Subcutaneous abdominal adipose tissue (tissue), 5 donors: ENCODE measurements around the gene GALNT9.

ENCODE experiments used
- H3K27ac ChIP-seq: one replicate; pipeline ENCODE4 v1.7.0; 2013; ENCODE audit warnings: low read depth, mild to moderate bottlenecking, inconsistent platforms, low read length, moderate library complexity
- H3K27me3 ChIP-seq, 5 donors: one replicate each; pipeline ENCODE4 v1.7.0; 2013; ENCODE audit warnings: low read length in 5 of 5, inconsistent platforms in 1 of 5; ENCODE audit not compliant: control insufficient read depth in 5 of 5, insufficient read depth in 4 of 5
- H3K36me3 ChIP-seq, 5 donors: one replicate each; pipeline ENCODE4 v1.7.0; 2013; ENCODE audit warnings: low read length in 5 of 5; ENCODE audit not compliant: control insufficient read depth in 5 of 5, insufficient read depth in 5 of 5
- H3K4me1 ChIP-seq, 5 donors: one replicate each; pipeline ENCODE4 v1.7.0; 2013; ENCODE audit warnings: low read length in 5 of 5, mild to moderate bottlenecking in 3 of 5, moderate library complexity in 1 of 5; ENCODE audit not compliant: control insufficient read depth in 5 of 5, insufficient read depth in 5 of 5
- H3K4me3 ChIP-seq, 5 donors: one replicate each; pipeline ENCODE4 v1.7.0; 2013; ENCODE audit warnings: low read length in 5 of 5, low read depth in 1 of 5
- H3K9ac ChIP-seq, 5 donors: one replicate each; pipeline ENCODE4 v1.7.0; 2013; ENCODE audit warnings: low read length in 5 of 5, mild to moderate bottlenecking in 4 of 5, moderate library complexity in 3 of 5
- H3K9me3 ChIP-seq, 5 donors: one replicate each; pipeline ENCODE4 v1.7.0; 2013; ENCODE audit warnings: low read length in 5 of 5; ENCODE audit not compliant: control insufficient read depth in 5 of 5
- donor health status: healthy.
- donor health status: healthy.
- donor health status: healthy.
- donor health status: healthy.
- donor health status: healthy.

The GALNT9 gene

GRCh38 chr12:132314516-132315233 is 14.7 kb downstream of the GALNT9 start:
- Histone ChIP-seq H3K36me3 (no peaks in the 10 kb centered on the region), H3K9ac (no peak overlapping the region), H3K9me3 (peaks cover 8 to 34% (median 32%) of the 10 kb centered on the region in 5 donors)

DNA sequence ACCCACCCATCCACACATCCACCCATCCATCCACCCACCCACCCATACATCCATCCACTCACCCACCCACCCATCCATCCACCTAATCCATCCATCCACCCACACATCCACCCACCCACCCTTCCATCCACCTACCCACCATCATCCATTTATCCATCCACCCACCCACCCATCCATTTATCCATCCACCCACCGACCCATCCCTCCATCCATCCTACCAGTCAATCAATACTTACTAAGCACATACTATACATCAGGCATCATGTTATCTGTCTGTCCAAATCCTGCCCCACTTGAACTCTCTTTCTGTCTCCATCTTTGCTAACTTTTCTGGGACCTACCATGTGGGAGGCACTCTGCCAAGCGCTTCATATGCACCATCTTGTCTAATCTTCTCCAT is 15.4 kb downstream of the GALNT9 start:
- Histone ChIP-seq H3K9me3 (peaks cover 8 to 34% (median 32%) of the 10 kb centered on the region in 5 donors), H3K27me3 (peaks cover 14 to 32% (median 26%) of the 10 kb centered on the region in 5 donors), H3K36me3 (no peaks in the 10 kb centered on the region), H3K27ac (no peak overlapping the region), H3K9ac (no peak overlapping the region), H3K4me1 (peaks cover 0 to 2% (median 0%) of the 10 kb centered on the region in 5 donors), H3K4me3 (no peak overlapping the region)

More at GRCh38 chr12:132314516-132315233, 14.7 kb downstream of the GALNT9 start:
- peaks cover 0 to 2% (median 0%) of the 10 kb centered on the region in 5 donors for H3K4me1 ChIP-seq
- H3K27ac ChIP-seq: no peak overlapping the region
- H3K27me3 ChIP-seq: peaks cover 14 to 35% (median 30%) of the 10 kb centered on the region in 5 donors
- H3K4me3 ChIP-seq: no peak overlapping the region

DNA sequence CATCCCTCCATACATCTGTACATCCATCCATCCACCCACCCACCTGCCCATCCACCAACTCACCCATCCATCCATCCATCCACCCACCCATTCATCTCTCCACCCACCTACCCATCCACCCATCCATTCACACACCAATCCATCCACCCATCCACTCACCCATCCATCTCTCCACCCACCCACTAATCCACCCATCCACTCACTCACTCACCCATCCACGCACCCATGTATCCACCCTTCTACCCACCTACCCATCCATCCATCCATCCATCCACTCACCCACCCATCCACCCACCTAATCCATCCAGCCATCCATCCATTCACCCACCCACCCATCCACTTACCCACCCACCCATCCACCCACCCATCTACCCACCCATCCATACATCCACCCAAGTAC is 16.2 kb downstream of the GALNT9 start:
- H3K9me3 ChIP-seq: peaks cover 8 to 34% (median 32%) of the 10 kb centered on the region in 5 donors
- no peaks in the 10 kb centered on the region for H3K36me3 ChIP-seq
- H3K27me3 ChIP-seq: peaks cover 14 to 26% (median 21%) of the 10 kb centered on the region in 5 donors
- H3K4me1 ChIP-seq: no peaks in the 10 kb centered on the region
- no peak overlapping the region for H3K9ac ChIP-seq
- H3K4me3 ChIP-seq: no peak overlapping the region
- no peak overlapping the region for H3K27ac ChIP-seq

GRCh38 chr12:132312516-132312915 is 16.9 kb downstream of the GALNT9 start:
- Histone ChIP-seq H3K9ac (no peak overlapping the region), H3K36me3 (no peaks in the 10 kb centered on the region), H3K27ac (no peak overlapping the region), H3K27me3 (peaks cover 14 to 26% (median 24%) of the 10 kb centered on the region in 5 donors), H3K4me3 (peak overlapping the region in 1 of 5 donors; percentile 24), H3K4me1 (no peaks in the 10 kb centered on the region), H3K9me3 (peaks cover 8 to 34% (median 32%) of the 10 kb centered on the region in 5 donors)

GRCh38 chr12:132311201-132311915 is 18.0 kb downstream of the GALNT9 start:
- no peaks in the 10 kb centered on the region for H3K36me3 ChIP-seq
- H3K4me3 ChIP-seq: peak overlapping the region in 2 of 5 donors; percentile 25 to 42
- H3K9ac ChIP-seq: no peak overlapping the region
- no peaks in the 10 kb centered on the region for H3K4me1 ChIP-seq
- no peak overlapping the region for H3K27ac ChIP-seq
- peaks cover 8 to 34% (median 32%) of the 10 kb centered on the region in 5 donors for H3K9me3 ChIP-seq
- peaks cover 5 to 17% (median 14%) of the 10 kb centered on the region in 5 donors for H3K27me3 ChIP-seq

GRCh38 chr12:132310181-132311040 is 19.0 kb downstream of the GALNT9 start:
- H3K27ac ChIP-seq: no peak overlapping the region
- no peaks in the 10 kb centered on the region for H3K36me3 ChIP-seq
- H3K9ac ChIP-seq: no peak overlapping the region
- H3K27me3 ChIP-seq: peaks cover 0 to 14% (median 8%) of the 10 kb centered on the region in 5 donors
- H3K4me3 ChIP-seq: no peak overlapping the region
- no peaks in the 10 kb centered on the region for H3K4me1 ChIP-seq
- H3K9me3 ChIP-seq: peaks cover 8 to 34% (median 32%) of the 10 kb centered on the region in 5 donors

- H3K27ac ChIP-seq: no peak overlapping the region
- H3K27me3 ChIP-seq: peaks cover 0 to 15% (median 7%) of the 10 kb centered on the region in 5 donors
- H3K9me3 ChIP-seq: peaks cover 8 to 34% (median 32%) of the 10 kb centered on the region in 5 donors
- H3K4me3 ChIP-seq: no peak overlapping the region
- no peak overlapping the region for H3K9ac ChIP-seq
- no peaks in the 10 kb centered on the region for H3K36me3 ChIP-seq
- no peaks in the 10 kb centered on the region for H3K4me1 ChIP-seq
Observed at GRCh38 chr12:132309596-132310086, 19.7 kb downstream of the GALNT9 start.

- peaks cover 0 to 15% (median 6%) of the 10 kb centered on the region in 5 donors for H3K27me3 ChIP-seq
- no peak overlapping the region for H3K4me3 ChIP-seq
- H3K36me3 ChIP-seq: no peaks in the 10 kb centered on the region
- no peak overlapping the region for H3K9ac ChIP-seq
- peaks cover 8 to 34% (median 31%) of the 10 kb centered on the region in 5 donors for H3K9me3 ChIP-seq
- no peaks in the 10 kb centered on the region for H3K4me1 ChIP-seq
- no peak overlapping the region for H3K27ac ChIP-seq
Observed at GRCh38 chr12:132308853-132309595, 20.4 kb downstream of the GALNT9 start.
